ENCODE measurements around the gene CACNA1B. TPM values are rescaled to one million over a fixed set of nuclear protein-coding genes. Genes with fewer than 3 reads are reported as not detected.

CACNA1B gene
- polyA plus RNA-seq, 1 of the 3 experiments (the other 2 are of a cell fraction): 0.03 TPM

- no peak overlapping the region for H3K4me3 ChIP-seq (ENCODE audit: low read depth in 2 of 2, low read length in 1 of 2)
- ChIA-PET CTCF (no interaction called here), POLR2A (no interaction called here)
- no peak overlapping the region for H2AFZ ChIP-seq (ENCODE audit: low read depth)
- no peaks in the 10 kb centered on the region for H3K9me2 ChIP-seq
- DNase-seq: no peak
- H3K4me2 ChIP-seq: no peak overlapping the region
- no peaks in the 10 kb centered on the region for H3K36me3 ChIP-seq (replicated peaks in 1 of 2; ENCODE audit: control insufficient read depth in 1 of 2, insufficient read depth in 2 of 2, low read length in 1 of 2)
- H3F3A ChIP-seq (replicated peaks; ENCODE audit: insufficient read depth): no peaks in the 10 kb centered on the region
- WGBS (ENCODE audit: low lambda C conversion rate): 55% methylated on average over 14 of the region's 25 CpGs
- no peaks in the 10 kb centered on the region for H3K9me3 ChIP-seq
- no peak overlapping the region for H3K27ac ChIP-seq (ENCODE audit: low read depth in 2 of 2, low read length in 1 of 2)
- H3K9ac ChIP-seq: no peak overlapping the region
- TF ChIP-seq USF2 (IDR thresholded peaks at IDR 0.05; ENCODE audit: borderline replicate concordance, low read depth, low read length) (no peak), ELF1 (IDR thresholded peaks at IDR 0.05) (no peak), TCF12 (IDR thresholded peaks at IDR 0.05) (no peak), GATA2 (CRISPR knock-in tag; IDR thresholded peaks at IDR 0.05) (no peak), RFX5 (IDR thresholded peaks at IDR 0.05; ENCODE audit: low read length) (no peak), EZH2phosphoT487 (IDR thresholded peaks at IDR 0.05; ENCODE audit: borderline replicate concordance, low read depth) (no peak), USF1 (IDR thresholded peaks at IDR 0.05; ENCODE audit: borderline replicate concordance, low read depth) (no peak)
- H4K20me1 ChIP-seq (ENCODE audit: insufficient read depth): no peaks in the 10 kb centered on the region
- H3K4me1 ChIP-seq (ENCODE audit: control insufficient read depth in 1 of 2, insufficient read depth in 2 of 2, low read depth in 1 of 2, low read length in 1 of 2): peaks cover 0 to 16% of the 10 kb centered on the region in 2 experiments; a peak in 1 of 4 replicates
- H3K79me2 ChIP-seq (ENCODE audit: insufficient read depth): no peaks in the 10 kb centered on the region
- no peaks in the 10 kb centered on the region for H3K27me3 ChIP-seq (ENCODE audit: insufficient read depth)
These were observed 241.8 kb downstream of the CACNA1B start for GRCh38 chr9:138119202-138120027.

GRCh38 chr9:138120072-138120471, 242.5 kb downstream of the CACNA1B start:
- Histone ChIP-seq H3K9me3 (no peaks in the 10 kb centered on the region), H3K4me3 (ENCODE audit: low read depth in 2 of 2, low read length in 1 of 2) (no peak overlapping the region), H3K4me1 (ENCODE audit: control insufficient read depth in 1 of 2, insufficient read depth in 2 of 2, low read depth in 1 of 2, low read length in 1 of 2) (peaks cover 0 to 16% of the 10 kb centered on the region in 2 experiments; a peak in 1 of 4 replicates), H2AFZ (ENCODE audit: low read depth) (no peak overlapping the region), H3K79me2 (ENCODE audit: insufficient read depth) (no peaks in the 10 kb centered on the region), H3K9ac (no peak overlapping the region), H3K36me3 (replicated peaks in 1 of 2; ENCODE audit: control insufficient read depth in 1 of 2, insufficient read depth in 2 of 2, low read length in 1 of 2) (no peaks in the 10 kb centered on the region), H3K27me3 (ENCODE audit: insufficient read depth) (no peaks in the 10 kb centered on the region), H3F3A (replicated peaks; ENCODE audit: insufficient read depth) (no peaks in the 10 kb centered on the region), H3K9me2 (no peaks in the 10 kb centered on the region), H3K4me2 (no peak overlapping the region), H3K27ac (ENCODE audit: low read depth in 2 of 2, low read length in 1 of 2) (no peak overlapping the region), H4K20me1 (ENCODE audit: insufficient read depth) (no peaks in the 10 kb centered on the region)
- CTCF ChIA-PET: no interaction called here
- WGBS (ENCODE audit: low lambda C conversion rate): 72% methylated on average over 8 of the region's 23 CpGs
- TF ChIP-seq TAF1 (IDR thresholded peaks at IDR 0.05; ENCODE audit: borderline replicate concordance, low read depth, low read length): no peak
- TF ChIP-seq GATA2 (CRISPR knock-in tag; IDR thresholded peaks at IDR 0.05): no peak
- POLR2A ChIA-PET: no interaction called here
- no peak for DNase-seq

Data from SK-N-SH (cell line).